ENCODE measurements around the gene COLGALT1. TPM values are rescaled to one million over a fixed set of nuclear protein-coding genes. Genes with fewer than 3 reads are reported as not detected.

The COLGALT1 gene
- total RNA-seq, 1 donor from 2014 or later = 59.3 TPM

- no peak overlapping the region for H3K4me3 Mint-ChIP-seq
- H3K27ac Mint-ChIP-seq = no peak overlapping the region
- H3K4me1 Mint-ChIP-seq = no peaks in the 10 kb centered on the region
- H3K27me3 Mint-ChIP-seq (ENCODE audit: low read depth) = peaks cover 30% of the 10 kb centered on the region
- no peaks in the 10 kb centered on the region for H3K9me3 Mint-ChIP-seq
- no peak for TF ChIP-seq CTCF (IDR thresholded peaks at IDR 0.05; ENCODE audit: unreplicated experiment)
- H3K36me3 Mint-ChIP-seq = no peaks in the 10 kb centered on the region
- DNase-seq (ENCODE audit: low spot score in 2 of 2, unreplicated experiment in 2 of 2) = no peak
Measured at GRCh38 chr19:17598953-17599352, 43.5 kb downstream of the COLGALT1 start.

GRCh38 chr19:17599780-17600179, 44.3 kb downstream of the COLGALT1 start:
- Mint-ChIP-seq H3K9me3 (no peaks in the 10 kb centered on the region), H3K36me3 (no peaks in the 10 kb centered on the region), H3K27ac (no peak overlapping the region), H3K27me3 (ENCODE audit: low read depth) (peaks cover 38% of the 10 kb centered on the region), H3K4me1 (no peaks in the 10 kb centered on the region), H3K4me3 (no peak overlapping the region)
- no peak for DNase-seq (ENCODE audit: low spot score in 2 of 2, unreplicated experiment in 2 of 2)
- TF ChIP-seq CTCF (IDR thresholded peaks at IDR 0.05; ENCODE audit: unreplicated experiment) = no peak

GRCh38 chr19:17601683-17602082, 46.2 kb downstream of the COLGALT1 start:
- Mint-ChIP-seq H3K36me3 (no peaks in the 10 kb centered on the region), H3K27ac (no peak overlapping the region), H3K9me3 (no peaks in the 10 kb centered on the region)

DNA sequence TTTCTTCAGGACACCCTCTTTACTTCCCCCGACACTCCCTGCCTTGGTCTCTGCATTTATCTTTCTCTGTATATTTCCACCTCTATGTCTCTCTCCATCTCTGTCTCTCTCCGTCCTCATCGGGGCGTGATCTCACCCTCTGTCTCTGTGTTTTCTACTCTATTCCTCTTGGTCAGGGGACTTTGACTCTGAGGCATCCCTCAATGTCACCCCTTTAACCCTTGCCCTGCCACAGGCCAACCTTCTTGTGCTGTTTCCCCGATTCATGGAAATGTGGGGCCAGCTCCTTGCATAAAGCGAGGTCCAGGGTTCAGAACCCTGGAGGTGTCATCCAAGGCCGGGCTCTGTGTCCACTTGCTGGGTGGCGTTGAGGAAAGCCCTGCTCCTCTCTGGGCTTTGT, 46.8 kb downstream of the COLGALT1 start:
- no peak for DNase-seq (ENCODE audit: low spot score in 2 of 2, unreplicated experiment in 2 of 2)
- H3K4me1 Mint-ChIP-seq = peaks cover 2% of the 10 kb centered on the region
- H3K36me3 Mint-ChIP-seq = no peaks in the 10 kb centered on the region
- no peak overlapping the region for H3K27ac Mint-ChIP-seq
- no peak overlapping the region for H3K4me3 Mint-ChIP-seq
- no peak for TF ChIP-seq CTCF (IDR thresholded peaks at IDR 0.05; ENCODE audit: unreplicated experiment)
- H3K27me3 Mint-ChIP-seq (ENCODE audit: low read depth) = peaks cover 45% of the 10 kb centered on the region
- H3K9me3 Mint-ChIP-seq = no peaks in the 10 kb centered on the region

More at GRCh38 chr19:17601683-17602082, 46.2 kb downstream of the COLGALT1 start:
- no peak for TF ChIP-seq CTCF (IDR thresholded peaks at IDR 0.05; ENCODE audit: unreplicated experiment)
- peaks cover 2% of the 10 kb centered on the region for H3K4me1 Mint-ChIP-seq
- DNase-seq (ENCODE audit: low spot score in 2 of 2, unreplicated experiment in 2 of 2) = no peak
- H3K27me3 Mint-ChIP-seq (ENCODE audit: low read depth) = peaks cover 41% of the 10 kb centered on the region
- no peak overlapping the region for H3K4me3 Mint-ChIP-seq

- Mint-ChIP-seq H3K27ac (no peak overlapping the region), H3K4me1 (peaks cover 2% of the 10 kb centered on the region), H3K27me3 (ENCODE audit: low read depth) (peaks cover 47% of the 10 kb centered on the region), H3K36me3 (no peaks in the 10 kb centered on the region), H3K4me3 (no peak overlapping the region), H3K9me3 (no peaks in the 10 kb centered on the region)
- DNase-seq (ENCODE audit: low spot score in 2 of 2, unreplicated experiment in 2 of 2) = no peak
- TF ChIP-seq CTCF (IDR thresholded peaks at IDR 0.05; ENCODE audit: unreplicated experiment) = no peak
Measured at GRCh38 chr19:17602872-17603510, 47.5 kb downstream of the COLGALT1 start.
